Fibroblast of skin of right biceps (primary cell): Measurements from ENCODE around the gene GTF2A1L.

ENCODE experiments used
- DNase-seq: peaks from one replicate; pipeline ENCODE4 v3.0.0-alpha.2; 2013

The GTF2A1L gene

GRCh38 chr2:48709096-48710034, 91.7 kb downstream of the GTF2A1L start:
- no peak for DNase-seq

- DNase-seq: no peak
Measured at GRCh38 chr2:48711343-48711742, 93.7 kb downstream of the GTF2A1L start.

- DNase-seq: no peak
Measured at GRCh38 chr2:48712151-48712550, 94.5 kb downstream of the GTF2A1L start.

DNA sequence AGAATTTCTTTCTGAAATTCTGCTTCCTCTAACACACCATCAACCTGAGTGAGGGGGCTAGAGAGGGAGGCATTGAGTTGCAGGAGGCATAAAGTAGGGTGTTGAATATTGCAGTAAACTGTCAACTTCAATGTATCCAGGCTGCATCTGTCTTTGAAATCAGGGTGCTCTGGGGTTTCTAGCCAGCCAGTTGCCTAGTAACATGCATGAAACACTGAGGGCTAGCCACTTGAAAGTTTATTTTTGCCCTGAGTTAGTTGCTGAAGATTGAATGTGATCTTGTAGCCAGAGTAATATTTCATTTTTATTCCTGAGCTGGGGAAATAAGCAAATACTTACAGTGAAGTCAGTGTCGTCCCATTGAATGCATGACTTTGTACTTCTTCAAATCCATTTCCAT, 96.0 kb downstream of the GTF2A1L start:
- DNase-seq: no peak

- DNase-seq: peak; percentile 60
Measured at GRCh38 chr2:48714245-48714644, 96.6 kb downstream of the GTF2A1L start.

DNA sequence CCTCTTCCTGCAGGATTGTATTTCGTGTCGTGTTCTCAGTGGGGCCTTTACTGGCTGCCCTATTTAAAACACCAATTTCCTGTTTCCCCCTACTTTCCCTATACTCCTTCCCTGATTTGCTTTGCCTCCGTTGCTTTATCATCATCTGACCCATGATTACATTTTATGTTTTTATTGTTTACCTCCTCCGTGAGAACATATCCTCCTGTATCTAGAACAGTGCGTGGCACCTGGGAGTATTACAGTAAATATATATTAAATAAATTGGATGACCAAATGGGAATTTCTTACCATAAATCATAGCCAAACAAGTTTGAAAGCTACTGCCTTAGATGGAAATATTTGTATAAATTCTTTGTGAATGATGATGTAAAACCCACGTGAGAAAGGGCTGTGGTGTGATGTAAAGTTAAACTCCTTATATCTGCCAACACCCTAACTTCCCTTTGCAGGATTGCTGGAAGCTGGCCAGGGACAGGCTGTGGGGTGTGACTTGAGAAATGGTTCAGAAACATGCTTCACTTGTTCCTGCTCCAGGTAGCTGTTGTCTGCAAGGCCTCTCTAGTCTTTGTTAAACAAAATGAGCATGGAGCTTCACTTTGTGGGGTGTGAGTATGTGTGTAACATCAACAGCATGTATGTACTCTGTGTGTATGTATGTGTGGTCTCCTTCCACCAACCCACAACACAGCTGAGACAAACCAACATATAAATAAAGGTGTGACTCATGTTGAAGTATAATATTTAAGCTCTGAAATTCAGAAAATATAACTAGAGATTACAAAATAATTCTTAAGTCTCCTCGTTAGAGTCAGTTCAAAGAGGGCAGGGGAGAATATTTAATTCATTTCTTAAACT, 97.6 kb downstream of the GTF2A1L start:
- peak; percentile 78 for DNase-seq

DNA sequence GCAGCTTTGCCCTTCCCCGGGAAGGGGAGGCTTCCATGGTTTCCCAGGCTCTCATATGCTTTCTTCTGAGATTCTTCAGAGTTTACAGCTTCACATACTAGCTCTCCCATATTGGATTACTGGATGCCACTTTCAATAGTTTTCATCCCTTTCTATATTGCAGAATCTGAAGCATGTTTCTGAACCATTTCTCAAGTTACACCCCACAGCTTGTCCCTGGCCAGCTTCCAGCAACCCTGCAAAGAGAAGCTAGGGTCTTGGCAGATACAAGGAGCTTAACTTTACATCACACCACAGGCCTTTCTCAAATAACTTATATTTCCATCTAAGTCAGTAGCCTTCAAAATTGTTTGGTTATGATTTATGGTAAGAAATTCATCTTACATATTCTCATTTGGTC, 98.3 kb downstream of the GTF2A1L start:
- peak; percentile 62 for DNase-seq

DNA sequence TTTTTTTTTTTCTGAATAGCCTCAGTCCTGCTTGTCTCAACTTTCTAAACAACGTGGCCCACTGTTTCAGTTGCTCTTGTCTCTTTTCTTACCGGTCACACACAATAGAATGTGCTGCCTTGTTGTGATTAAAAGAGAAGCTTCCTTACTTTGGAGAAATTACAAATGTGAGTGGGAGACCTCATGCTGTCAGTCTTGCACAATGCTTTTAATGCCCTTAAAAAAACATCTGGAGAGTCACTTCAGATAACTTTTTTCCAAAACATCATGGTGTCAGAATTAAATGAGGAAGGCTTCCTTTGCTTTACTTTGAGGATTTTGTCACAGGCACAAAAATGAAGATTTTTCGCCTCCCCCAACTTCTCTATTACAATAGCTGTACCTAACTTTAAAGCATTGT, 100.2 kb downstream of the GTF2A1L start:
- DNase-seq: no peak

- DNase-seq: peak; percentile 43
Measured at GRCh38 chr2:48719480-48720177, 102.0 kb downstream of the GTF2A1L start.

GRCh38 chr2:48721158-48721557, 103.5 kb downstream of the GTF2A1L start:
- DNase-seq: no peak

GRCh38 chr2:48722391-48722790, 104.7 kb downstream of the GTF2A1L start:
- DNase-seq: no peak

- peak; percentile 93 for DNase-seq
Measured at GRCh38 chr2:48723129-48723528, 105.5 kb downstream of the GTF2A1L start.

GRCh38 chr2:48724278-48724677, 106.6 kb downstream of the GTF2A1L start:
- no peak for DNase-seq

DNA sequence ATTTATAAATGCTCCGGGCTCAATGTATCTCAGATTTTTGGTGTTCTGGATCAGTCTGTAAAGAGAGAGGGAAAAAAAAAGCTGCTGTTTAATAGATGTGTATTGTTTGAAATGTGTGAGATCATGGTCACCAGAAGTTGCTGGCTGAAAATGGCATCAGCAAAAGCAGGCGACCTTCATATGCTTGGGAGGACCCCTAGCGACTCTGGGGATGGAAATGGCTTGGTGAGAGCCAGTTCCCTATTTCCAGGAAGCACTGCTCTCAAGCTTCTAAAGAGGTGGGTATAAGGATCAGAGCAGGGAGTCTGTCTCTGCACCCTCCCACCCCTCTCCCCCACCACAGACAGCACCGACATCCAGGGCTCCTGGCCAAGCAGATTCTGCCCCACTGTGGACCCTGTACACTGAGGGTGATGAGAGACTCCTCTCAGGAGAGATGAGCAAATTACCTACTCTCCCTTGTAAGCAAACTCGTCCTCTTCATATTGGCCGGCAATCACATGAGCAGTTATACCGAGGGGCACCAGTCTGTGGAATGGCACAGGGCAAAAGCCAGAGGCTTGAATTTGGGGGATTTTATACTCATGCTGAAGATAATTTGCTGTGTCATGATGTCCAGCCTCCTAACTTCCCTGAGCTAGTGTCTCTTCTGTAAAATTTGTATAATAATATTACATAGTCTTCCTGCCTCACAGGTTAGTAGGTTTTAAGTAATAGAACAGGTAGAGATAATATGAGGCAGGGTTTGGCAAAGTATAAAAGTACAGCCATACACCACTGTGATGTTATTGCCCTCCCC, 108.2 kb downstream of the GTF2A1L start:
- no peak for DNase-seq

DNA sequence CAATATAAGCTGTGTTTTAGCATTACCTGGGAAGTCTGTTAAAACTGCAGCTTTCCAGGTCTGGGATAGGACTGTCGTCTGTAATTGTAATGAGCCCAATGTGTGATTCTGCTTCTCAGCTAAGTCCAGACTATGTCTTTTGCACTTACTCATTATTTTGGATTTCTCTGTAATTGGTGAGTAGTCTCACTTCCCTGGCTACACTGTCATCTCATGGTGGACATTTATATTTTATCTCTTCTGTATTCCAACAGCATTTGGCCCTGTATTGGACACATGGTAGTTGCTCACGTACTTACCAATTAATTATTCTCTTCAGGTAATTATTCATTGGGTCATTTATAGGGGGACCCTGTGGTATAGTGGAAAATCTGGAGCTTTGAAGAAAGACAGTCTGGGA, 109.9 kb downstream of the GTF2A1L start:
- DNase-seq: no peak

GRCh38 chr2:48728295-48728694, 110.6 kb downstream of the GTF2A1L start:
- DNase-seq: no peak

DNA sequence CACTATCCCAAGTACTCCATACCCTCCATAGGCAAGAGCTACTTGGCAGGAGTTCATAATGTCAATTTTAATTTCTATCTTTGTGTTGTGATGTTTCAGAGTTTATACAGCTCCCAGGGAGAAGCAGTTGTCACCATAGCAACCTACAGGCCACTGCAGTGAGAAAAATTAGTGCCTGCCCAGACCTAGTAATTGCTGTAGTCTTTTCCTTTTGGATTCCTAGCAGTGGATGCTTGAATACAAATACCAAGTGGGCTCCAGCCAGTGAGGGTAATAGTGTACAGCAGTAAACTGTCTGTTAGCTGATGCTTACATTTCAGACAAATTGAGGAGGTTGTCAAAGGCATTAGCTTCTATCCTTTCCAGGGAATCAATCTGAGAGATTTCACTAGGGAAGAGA, 111.2 kb downstream of the GTF2A1L start:
- DNase-seq: no peak
